Measurements from ENCODE around the gene PHACTR1.
"Not testable (repeated sequence)": the region's sequence is repeated elsewhere in the genome, so short reads cannot be mapped to it uniquely, and the experiment has no call there.

Gene PHACTR1

GRCh38 chr6:12716298-12716916, at the start of gene PHACTR1:
Gene PHACTR1 (plus strand): TSS chr6:12716767.
- DNase-seq = no peak

- no peak for DNase-seq
These were observed 49.7 kb upstream of the PHACTR1 start for GRCh38 chr6:12666886-12667285.

- DNase-seq = no peak
These were observed 40.6 kb upstream of the PHACTR1 start for GRCh38 chr6:12675931-12676330.

GRCh38 chr6:12679341-12679740, 37.2 kb upstream of the PHACTR1 start:
- DNase-seq = no peak

- DNase-seq = no peak
These were observed 23.4 kb upstream of the PHACTR1 start for GRCh38 chr6:12693122-12693521.

GRCh38 chr6:12698298-12698697, 18.3 kb upstream of the PHACTR1 start:
- DNase-seq = no peak

GRCh38 chr6:12704946-12705345, 11.6 kb upstream of the PHACTR1 start:
- no peak for DNase-seq

GRCh38 chr6:12709116-12709515, 7.5 kb upstream of the PHACTR1 start:
- no peak for DNase-seq

- DNase-seq = no peak
These were observed 6.9 kb upstream of the PHACTR1 start for GRCh38 chr6:12709556-12710232.

- no peak for DNase-seq
These were observed 5.6 kb upstream of the PHACTR1 start for GRCh38 chr6:12710921-12711320.

GRCh38 chr6:12714022-12714421, 2.5 kb upstream of the PHACTR1 start:
- DNase-seq = no peak

- DNase-seq = no peak
These were observed 1.1 kb upstream of the PHACTR1 start for GRCh38 chr6:12715437-12715836.

GRCh38 chr6:12717356-12717755, 789 bp downstream of the PHACTR1 start:
- no peak for DNase-seq

- no peak for DNase-seq
These were observed 1.4 kb downstream of the PHACTR1 start for GRCh38 chr6:12718015-12718414.

GRCh38 chr6:12719017-12719416, 2.5 kb downstream of the PHACTR1 start:
- no peak for DNase-seq

GRCh38 chr6:12720310-12720709, 3.7 kb downstream of the PHACTR1 start:
- DNase-seq = no peak

- DNase-seq = no peak
These were observed 8.7 kb downstream of the PHACTR1 start for GRCh38 chr6:12725263-12725662.

GRCh38 chr6:12729467-12729866, 12.9 kb downstream of the PHACTR1 start:
- DNase-seq = no peak

GRCh38 chr6:12730809-12731208, 14.2 kb downstream of the PHACTR1 start:
- not testable (repeated sequence) for DNase-seq

GRCh38 chr6:12733876-12734275, 17.3 kb downstream of the PHACTR1 start:
- DNase-seq = no peak

- DNase-seq = no peak
These were observed 19.2 kb downstream of the PHACTR1 start for GRCh38 chr6:12735786-12736185.

GRCh38 chr6:12748411-12748810, 31.8 kb downstream of the PHACTR1 start:
- no peak for DNase-seq

- DNase-seq = no peak
These were observed 32.4 kb downstream of the PHACTR1 start for GRCh38 chr6:12748815-12749521.
